ENCODE measurements around the gene BEGAIN.
A peak's percentile ranks its signal among the peaks of the same experiment; 100 is the strongest.
"Not testable (repeated sequence)": the region's sequence is repeated elsewhere in the genome, so short reads cannot be mapped to it uniquely, and the experiment has no call there.

The BEGAIN gene

GRCh38 chr14:100524233-100524932 is 62.8 kb downstream of the BEGAIN start:
- DNase-seq (ENCODE audit: low read depth in 2 of 2): no peak
- TF ChIP-seq CTCF (IDR thresholded peaks at IDR 0.05; ENCODE audit: low read depth, low read length): no peak

GRCh38 chr14:100523843-100524169 is 63.4 kb downstream of the BEGAIN start:
- TF ChIP-seq CTCF (IDR thresholded peaks at IDR 0.05; ENCODE audit: low read depth, low read length): no peak
- no peak for DNase-seq (ENCODE audit: low read depth in 2 of 2)
- H3K4me3 ChIP-seq (replicated peaks in 1 of 2; ENCODE audit: low read depth in 2 of 2, low read length in 2 of 2): no peak overlapping the region

More at GRCh38 chr14:100524233-100524932, 62.8 kb downstream of the BEGAIN start:
- no peak overlapping the region for H3K4me3 ChIP-seq (replicated peaks in 1 of 2; ENCODE audit: low read depth in 2 of 2, low read length in 2 of 2)

GRCh38 chr14:100523131-100523842 is 63.9 kb downstream of the BEGAIN start:
- H3K4me3 ChIP-seq (replicated peaks in 1 of 2; ENCODE audit: low read depth in 2 of 2, low read length in 2 of 2): no peak overlapping the region
- DNase-seq (ENCODE audit: low read depth in 2 of 2): no peak
- TF ChIP-seq CTCF (IDR thresholded peaks at IDR 0.05; ENCODE audit: low read depth, low read length): no peak

GRCh38 chr14:100522616-100523099 is 64.6 kb downstream of the BEGAIN start:
- no peak for TF ChIP-seq CTCF (IDR thresholded peaks at IDR 0.05; ENCODE audit: low read depth, low read length)
- no peak overlapping the region for H3K4me3 ChIP-seq (replicated peaks in 1 of 2; ENCODE audit: low read depth in 2 of 2, low read length in 2 of 2)
- peak in 1 of 2 donors; percentile 34 for DNase-seq (ENCODE audit: low read depth in 2 of 2)

GRCh38 chr14:100506053-100506452 is 81.2 kb downstream of the BEGAIN start:
- not testable (repeated sequence) for DNase-seq (ENCODE audit: low read depth in 2 of 2); H3K4me3 ChIP-seq (replicated peaks in 1 of 2; ENCODE audit: low read depth in 2 of 2, low read length in 2 of 2)

GRCh38 chr14:100504372-100505078 is 82.7 kb downstream of the BEGAIN start:
- no peak for TF ChIP-seq CTCF (IDR thresholded peaks at IDR 0.05; ENCODE audit: low read depth, low read length)

GRCh38 chr14:100503251-100503650 is 84.0 kb downstream of the BEGAIN start:
- TF ChIP-seq CTCF (IDR thresholded peaks at IDR 0.05; ENCODE audit: low read depth, low read length): no peak
- no peak for DNase-seq (ENCODE audit: low read depth in 2 of 2)
- H3K4me3 ChIP-seq (replicated peaks in 1 of 2; ENCODE audit: low read depth in 2 of 2, low read length in 2 of 2): no peak overlapping the region

More at GRCh38 chr14:100504372-100505078, 82.7 kb downstream of the BEGAIN start:
- peak in 1 of 2 donors; percentile 58 for DNase-seq (ENCODE audit: low read depth in 2 of 2)
- no peak overlapping the region for H3K4me3 ChIP-seq (replicated peaks in 1 of 2; ENCODE audit: low read depth in 2 of 2, low read length in 2 of 2)

All from cardiac fibroblast (primary cell).